ENCODE data around the gene PEAR1. TPM values are rescaled to one million over a fixed set of nuclear protein-coding genes. Genes with fewer than 3 reads are reported as not detected.
A peak's percentile ranks its signal among the peaks of the same experiment; 100 is the strongest.
"Not testable (repeated sequence)": the region's sequence is repeated elsewhere in the genome, so short reads cannot be mapped to it uniquely, and the experiment has no call there.

The PEAR1 gene
- total RNA-seq, 8 experiments from 2014 or later: 0.14 to 2.8 (median 0.41) TPM; not detected in 1

- ATAC-seq (replicated peaks in 6 of 8): peak in 3 of 8 experiments; percentile 4 to 8 (median 6)
- Histone ChIP-seq H3K27ac (no peak overlapping the region), H3K4me3 (peak overlapping the region in 1 of 5 donors; percentile 4), H3K4me1 (replicated peaks in 1 of 2) (peaks cover 2 to 17% of the 10 kb centered on the region in 2 donors)
- in situ Hi-C loops (cut with MboI; ENCODE audit: low pct_unique_long_range_greater_than_20kb in 2 of 9, low sequenced_read_pairs in 9 of 9, unreplicated experiment in 9 of 9): no loop called here
- WGBS, 10 experiments: 0 to 6% (median 5%) methylated on average over 3 to 6 of the region's 64 CpGs; no CpG with 5 or more reads in 7 of the 10 experiments
Observed at GRCh38 chr1:156923670-156924477, 30.4 kb downstream of the PEAR1 start.

DNA sequence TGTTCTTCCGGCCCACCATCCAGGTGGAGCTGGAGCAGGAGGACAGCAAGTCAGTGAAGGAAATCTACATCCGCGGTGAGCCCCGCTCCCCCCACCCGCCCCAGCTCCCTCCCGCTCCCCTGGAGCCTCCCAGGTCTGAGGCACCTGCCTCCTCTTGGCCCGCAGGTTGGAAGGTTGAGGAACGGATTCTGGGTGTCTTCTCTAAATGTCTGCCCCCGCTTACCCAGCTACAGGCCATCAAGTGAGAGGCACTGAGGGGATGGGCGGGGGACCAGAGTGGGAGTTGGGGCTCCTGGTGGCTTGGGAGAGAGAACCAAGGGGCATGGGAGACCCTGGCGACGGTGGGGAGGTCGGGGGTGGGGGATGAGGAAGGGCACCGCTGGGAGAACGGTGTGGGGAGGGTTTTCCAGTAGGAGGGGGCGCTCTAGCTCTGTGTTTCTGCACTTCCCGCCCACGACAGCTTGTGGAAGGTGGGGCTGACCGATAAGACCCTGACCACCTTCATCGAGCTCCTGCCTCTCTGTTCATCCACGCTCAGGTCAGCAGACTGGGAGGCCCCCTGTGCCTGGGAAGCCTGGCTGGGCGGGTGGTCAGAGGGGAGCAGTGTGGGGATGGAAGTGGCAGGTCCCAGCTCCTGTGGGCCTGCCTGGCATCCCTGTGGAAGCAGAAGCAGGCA, 31.1 kb downstream of the PEAR1 start:
- no peak for ATAC-seq (replicated peaks in 6 of 8)
- Histone ChIP-seq H3K4me3 (no peak overlapping the region), H3K27ac (no peak overlapping the region), H3K4me1 (replicated peaks in 1 of 2) (peaks cover 2 to 17% of the 10 kb centered on the region in 2 donors)
- in situ Hi-C loops (cut with MboI; ENCODE audit: low pct_unique_long_range_greater_than_20kb in 2 of 9, low sequenced_read_pairs in 9 of 9, unreplicated experiment in 9 of 9): no loop called here
- WGBS, 10 experiments: 17 to 40% (median 23%) methylated on average over 1 to 6 of the region's 22 CpGs; no CpG with 5 or more reads in 7 of the 10 experiments

GRCh38 chr1:156925154-156926010, 31.9 kb downstream of the PEAR1 start:
- in situ Hi-C loops (cut with MboI; ENCODE audit: low pct_unique_long_range_greater_than_20kb in 2 of 9, low sequenced_read_pairs in 9 of 9, unreplicated experiment in 9 of 9): no loop called here
- H3K27ac ChIP-seq: no peak overlapping the region
- 36 to 95% (median 64%) methylated on average over 1 to 5 of the region's 5 CpGs; no CpG with 5 or more reads in 2 of the 10 experiments for WGBS, 10 experiments
- no peak overlapping the region for H3K4me3 ChIP-seq
- ATAC-seq (replicated peaks in 6 of 8): no peak
- H3K4me1 ChIP-seq (replicated peaks in 1 of 2): peaks cover 2 to 17% of the 10 kb centered on the region in 2 donors

- WGBS, 10 experiments: 50 to 67% (median 59%) methylated on average over 1 to 3 of the region's 3 CpGs; no CpG with 5 or more reads in 6 of the 10 experiments
- ATAC-seq (replicated peaks in 6 of 8): peak in 1 of 8 experiments; percentile 4
- peaks cover 2 to 18% of the 10 kb centered on the region in 2 donors for H3K4me1 ChIP-seq (replicated peaks in 1 of 2)
- H3K4me3 ChIP-seq: no peak overlapping the region
- H3K27ac ChIP-seq: no peak overlapping the region
- in situ Hi-C loops (cut with MboI; ENCODE audit: low pct_unique_long_range_greater_than_20kb in 2 of 9, low sequenced_read_pairs in 9 of 9, unreplicated experiment in 9 of 9): no loop called here
Observed at GRCh38 chr1:156926175-156926574, 32.7 kb downstream of the PEAR1 start.

- WGBS, 10 experiments: 60 to 93% (median 74%) methylated on average over 1 to 5 of the region's 6 CpGs; no CpG with 5 or more reads in 5 of the 10 experiments
- in situ Hi-C loops (cut with MboI; ENCODE audit: low pct_unique_long_range_greater_than_20kb in 2 of 9, low sequenced_read_pairs in 9 of 9, unreplicated experiment in 9 of 9): not testable (repeated sequence)
- peaks cover 2 to 23% of the 10 kb centered on the region in 2 donors for H3K4me1 ChIP-seq (replicated peaks in 1 of 2)
Observed at GRCh38 chr1:156926695-156927094, 33.2 kb downstream of the PEAR1 start.

DNA sequence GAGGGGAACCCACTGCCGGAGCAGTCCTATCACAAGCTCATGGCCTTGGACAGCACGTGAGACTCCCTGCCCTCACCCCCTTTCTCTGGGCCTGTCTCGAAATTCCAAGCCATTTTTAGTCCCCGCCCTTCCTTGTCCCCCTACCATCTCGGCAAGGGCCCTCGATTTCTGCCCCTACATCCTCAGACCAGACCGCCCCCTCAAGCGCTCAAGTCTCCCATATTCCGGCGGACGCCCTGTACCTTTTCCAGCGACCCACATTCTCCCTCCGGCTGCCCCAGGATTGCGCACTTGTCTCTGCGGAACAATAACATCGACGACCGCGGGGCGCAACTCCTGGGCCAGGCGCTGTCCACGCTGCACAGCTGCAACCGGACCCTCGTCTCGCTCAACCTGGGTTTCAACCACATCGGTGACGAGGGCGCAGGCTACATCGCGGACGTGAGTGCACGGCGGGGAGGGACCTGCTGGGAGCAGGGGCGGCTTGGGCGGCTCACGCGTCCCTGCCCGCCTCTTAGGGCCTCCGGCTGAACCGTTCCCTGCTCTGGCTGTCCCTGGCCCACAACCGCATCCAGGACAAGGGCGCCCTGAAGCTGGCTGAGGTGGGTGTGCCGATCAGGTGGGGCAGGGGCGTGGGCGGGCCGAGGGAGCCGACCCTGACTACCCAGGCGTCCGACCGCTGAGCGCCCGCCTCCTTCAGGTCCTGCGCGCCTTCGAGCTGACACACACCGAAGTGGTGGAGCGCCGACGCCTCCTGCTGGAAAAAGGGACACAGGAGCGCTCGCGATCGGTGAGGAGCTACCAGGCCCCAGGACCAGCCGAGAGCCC, 33.9 kb downstream of the PEAR1 start:
- no peak overlapping the region for H3K27ac ChIP-seq
- in situ Hi-C loops (cut with MboI; ENCODE audit: low pct_unique_long_range_greater_than_20kb in 2 of 9, low sequenced_read_pairs in 9 of 9, unreplicated experiment in 9 of 9): no loop called here
- 3 to 60% (median 11%) methylated on average over 1 to 24 of the region's 64 CpGs; no CpG with 5 or more reads in 3 of the 10 experiments for WGBS, 10 experiments
- peak; percentile 73 to 91 (median 77) for ATAC-seq (replicated peaks in 6 of 8)
- peaks cover 2 to 25% of the 10 kb centered on the region in 2 donors for H3K4me1 ChIP-seq (replicated peaks in 1 of 2)
- H3K4me3 ChIP-seq: peak overlapping the region; percentile 17 to 26 (median 23)

More at GRCh38 chr1:156926695-156927094, 33.2 kb downstream of the PEAR1 start:
- not testable (repeated sequence) for H3K4me3 ChIP-seq; ATAC-seq (replicated peaks in 6 of 8); H3K27ac ChIP-seq

DNA sequence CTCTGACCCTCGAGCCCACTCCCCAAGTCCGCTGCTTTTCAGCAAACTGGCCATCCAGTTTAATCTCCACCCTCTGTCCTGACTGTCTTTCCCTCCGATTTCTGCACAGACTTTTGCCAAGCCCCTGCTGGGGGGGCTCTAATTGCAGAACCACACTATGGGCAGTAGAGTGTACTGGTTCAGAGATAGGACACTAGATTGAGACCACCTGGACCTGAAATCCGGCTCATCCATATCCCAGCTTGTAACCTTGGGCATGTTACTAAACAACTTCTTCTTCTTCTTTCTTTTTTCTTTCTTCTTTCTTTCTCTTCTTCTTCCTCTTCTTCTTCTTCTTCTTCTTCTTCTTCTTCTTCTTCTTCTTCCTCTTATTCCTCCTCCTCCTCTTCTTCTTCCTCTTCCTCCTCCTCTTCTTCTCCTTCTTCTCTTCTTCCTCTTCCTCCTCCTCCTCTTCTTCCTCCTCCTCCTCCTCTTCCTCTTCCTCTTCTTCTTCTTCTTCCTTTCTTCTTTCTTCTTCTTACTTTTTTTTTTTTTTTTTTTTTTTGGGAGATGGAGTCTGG, 34.6 kb downstream of the PEAR1 start:
- WGBS, 10 experiments: 0 to 20% (median 0%) methylated on average over 2 to 3 of the region's 4 CpGs; no CpG with 5 or more reads in 1 of the 10 experiments
- H3K4me3 ChIP-seq: peak overlapping the region in 2 of 5 donors; percentile 26
- in situ Hi-C loops (cut with MboI; ENCODE audit: low pct_unique_long_range_greater_than_20kb in 2 of 9, low sequenced_read_pairs in 9 of 9, unreplicated experiment in 9 of 9): no loop called here
- no peak overlapping the region for H3K27ac ChIP-seq
- H3K4me1 ChIP-seq (replicated peaks in 1 of 2): peaks cover 2 to 31% of the 10 kb centered on the region in 2 donors
- ATAC-seq (replicated peaks in 6 of 8): peak in 4 of 8 experiments; percentile 12 to 43 (median 14)

DNA sequence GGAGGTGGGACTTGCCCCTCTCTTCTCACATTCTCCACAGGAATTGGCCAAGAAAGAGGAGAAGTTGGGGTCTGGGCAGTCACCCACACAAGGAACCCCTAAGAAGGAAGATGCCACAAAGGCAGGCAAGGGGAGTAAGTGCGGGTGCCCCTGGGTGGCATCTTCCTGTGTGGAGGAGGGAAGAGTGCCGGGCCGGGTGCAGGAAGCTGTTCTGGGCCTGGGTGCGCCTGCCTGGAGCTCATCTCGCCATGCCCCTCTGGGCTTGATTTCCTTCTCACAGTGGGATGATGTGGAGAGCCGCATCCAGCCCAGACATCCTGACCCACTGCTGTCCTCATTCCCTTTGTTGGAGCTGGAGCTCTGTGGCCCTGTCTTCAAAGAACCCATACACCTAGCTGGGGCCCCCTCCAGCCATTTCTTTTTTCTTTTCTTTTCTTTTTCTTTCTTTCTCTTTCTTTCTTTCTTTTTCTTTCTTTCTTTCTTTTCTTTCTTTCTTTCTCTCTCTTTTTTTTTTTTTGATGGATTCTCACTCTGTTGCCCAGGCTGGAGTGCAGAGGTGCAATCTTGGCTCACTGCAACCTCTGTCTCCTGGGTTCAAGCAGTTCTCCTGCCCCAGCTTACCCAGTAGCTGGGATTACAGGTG, 36.2 kb downstream of the PEAR1 start:
- WGBS, 10 experiments: 19 to 80% (median 73%) methylated on average over 2 to 6 of the region's 6 CpGs; no CpG with 5 or more reads in 2 of the 10 experiments
- in situ Hi-C loops (cut with MboI; ENCODE audit: low pct_unique_long_range_greater_than_20kb in 2 of 9, low sequenced_read_pairs in 9 of 9, unreplicated experiment in 9 of 9): no loop called here
- no peak overlapping the region for H3K27ac ChIP-seq
- peaks cover 0 to 22% of the 10 kb centered on the region in 2 donors for H3K4me1 ChIP-seq (replicated peaks in 1 of 2)
- no peak for ATAC-seq (replicated peaks in 6 of 8)
- no peak overlapping the region for H3K4me3 ChIP-seq

DNA sequence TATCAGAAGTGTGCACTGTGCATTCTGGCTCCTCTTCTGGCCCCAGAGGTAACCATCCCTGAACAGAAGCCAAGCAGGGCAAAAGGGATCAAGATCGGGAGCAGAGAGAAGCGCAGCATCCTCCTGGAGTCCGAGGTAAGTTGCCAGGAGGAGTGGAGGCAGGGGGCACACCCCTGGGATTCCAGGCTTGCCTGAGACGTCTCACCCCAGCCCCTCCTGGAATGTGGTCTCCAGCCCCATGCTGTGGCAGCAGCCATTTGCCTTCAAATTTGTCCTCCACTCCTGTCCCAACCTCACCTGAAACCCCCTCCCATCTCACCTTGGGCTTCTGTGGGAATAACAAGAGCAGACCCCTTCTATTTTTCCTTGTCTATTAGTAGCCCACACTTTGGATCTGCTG, 37.0 kb downstream of the PEAR1 start:
- WGBS, 10 experiments: 25 to 90% (median 49%) methylated on average over 2 to 4 of the region's 4 CpGs; no CpG with 5 or more reads in 6 of the 10 experiments
- in situ Hi-C loops (cut with MboI; ENCODE audit: low pct_unique_long_range_greater_than_20kb in 2 of 9, low sequenced_read_pairs in 9 of 9, unreplicated experiment in 9 of 9): no loop called here
- H3K4me1 ChIP-seq (replicated peaks in 1 of 2): peaks cover 0 to 22% of the 10 kb centered on the region in 2 donors
- no peak overlapping the region for H3K4me3 ChIP-seq
- H3K27ac ChIP-seq: no peak overlapping the region
- no peak for ATAC-seq (replicated peaks in 6 of 8)

- Histone ChIP-seq H3K4me3 (no peak overlapping the region), H3K4me1 (replicated peaks in 1 of 2) (peaks cover 0 to 22% of the 10 kb centered on the region in 2 donors), H3K27ac (no peak overlapping the region)
- WGBS, 10 experiments: 45 to 100% (median 72%) methylated on average over 1 to 11 of the region's 11 CpGs
- ATAC-seq (replicated peaks in 6 of 8): peak in 3 of 8 experiments; percentile 2 to 41 (median 15)
- in situ Hi-C loops (cut with MboI; ENCODE audit: low pct_unique_long_range_greater_than_20kb in 2 of 9, low sequenced_read_pairs in 9 of 9, unreplicated experiment in 9 of 9): no loop called here
Observed at GRCh38 chr1:156931211-156931952, 37.9 kb downstream of the PEAR1 start.

Measured in motor neuron (in vitro differentiated cells).